ENCODE measurements around the gene AP3B2.
"Not testable (repeated sequence)": the region's sequence is repeated elsewhere in the genome, so short reads cannot be mapped to it uniquely, and the experiment has no call there.

Gene AP3B2

DNA sequence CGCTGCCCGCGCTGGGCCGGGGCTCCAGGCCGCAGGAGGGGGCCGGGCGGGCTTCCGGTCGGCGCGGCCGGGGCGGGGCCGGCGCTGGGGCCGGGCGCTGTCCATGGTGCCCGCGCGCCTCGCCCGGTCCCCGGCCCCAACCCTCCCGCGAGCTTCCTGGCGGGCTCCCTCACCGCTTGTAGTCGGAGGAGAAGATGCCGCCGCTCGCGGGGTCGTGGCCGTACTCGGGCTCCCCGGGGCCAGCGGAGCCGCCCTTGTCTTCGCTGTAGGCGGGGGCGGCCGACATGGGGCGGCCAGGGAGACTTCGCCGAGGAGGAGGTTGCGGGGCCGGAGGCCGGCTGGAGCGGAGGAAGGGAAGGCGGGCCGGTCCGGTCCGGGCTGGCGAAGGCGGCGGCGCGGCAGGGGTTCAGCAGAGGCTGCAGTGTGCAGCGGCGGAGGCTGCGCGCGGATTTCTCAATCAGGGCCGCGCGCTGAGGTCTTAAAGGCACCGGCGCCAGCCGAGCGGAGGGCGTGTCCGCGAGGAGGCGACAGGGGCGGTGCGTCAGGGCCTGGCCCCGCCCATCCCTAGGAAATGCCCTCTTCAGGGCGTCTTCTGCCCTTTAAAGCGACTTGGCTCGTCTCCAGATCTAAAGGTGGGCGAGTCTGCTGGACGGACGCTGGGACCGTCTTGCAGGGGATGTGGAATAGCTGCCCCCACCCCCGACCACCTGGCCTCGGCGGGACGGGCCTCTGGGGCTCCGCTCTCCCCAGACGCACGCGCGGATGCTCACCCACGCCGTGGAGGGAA is at the start of gene AP3B2:
AP3B2 (minus strand) TSS at position 455 of the 787 bp plus-strand sequence; CDS start at position 286, 169 bp downstream.
- DNase-seq: peak; percentile 71

GRCh38 chr15:82751308-82751707 is 41.6 kb upstream of the AP3B2 start:
- no peak for DNase-seq

DNA sequence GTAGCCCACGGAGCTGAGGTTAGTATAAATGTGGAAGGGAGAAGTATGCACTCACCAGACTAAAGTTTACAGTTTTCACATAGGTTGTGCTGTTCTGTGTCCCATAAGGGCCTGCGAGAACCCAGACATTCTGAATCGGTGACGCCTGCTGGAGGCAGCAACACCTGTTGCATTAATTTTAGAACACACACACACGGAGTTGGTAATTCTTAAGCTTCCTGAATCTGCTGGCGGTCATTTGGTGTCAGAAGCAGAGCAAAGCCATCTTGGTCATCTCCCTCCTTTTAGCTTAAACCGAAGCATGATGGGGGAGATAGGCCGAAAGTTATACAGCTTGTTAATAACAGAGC is 41.1 kb upstream of the AP3B2 start:
- DNase-seq: peak; percentile 4

- peak; percentile 90 for DNase-seq
These were observed 40.5 kb upstream of the AP3B2 start for GRCh38 chr15:82749951-82750830.

DNA sequence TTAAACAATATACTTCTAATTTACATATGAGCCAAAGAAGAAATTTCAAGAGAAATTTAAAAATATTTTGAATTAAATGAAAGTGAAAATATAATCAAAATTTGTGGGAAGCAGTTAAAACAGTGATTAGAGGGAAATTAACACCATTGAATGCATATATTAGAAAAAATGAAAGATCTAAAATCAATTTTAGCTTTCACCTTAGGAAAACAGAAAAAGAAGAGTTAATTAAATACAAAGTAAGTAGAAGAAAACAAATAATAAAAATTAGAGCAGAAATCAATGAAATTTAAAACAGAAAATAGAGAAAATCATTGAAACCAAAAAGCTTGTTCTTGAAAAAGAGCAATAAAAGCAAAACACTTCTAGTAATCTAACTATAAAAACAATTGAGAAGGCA is 38.6 kb upstream of the AP3B2 start:
- DNase-seq: no peak

DNA sequence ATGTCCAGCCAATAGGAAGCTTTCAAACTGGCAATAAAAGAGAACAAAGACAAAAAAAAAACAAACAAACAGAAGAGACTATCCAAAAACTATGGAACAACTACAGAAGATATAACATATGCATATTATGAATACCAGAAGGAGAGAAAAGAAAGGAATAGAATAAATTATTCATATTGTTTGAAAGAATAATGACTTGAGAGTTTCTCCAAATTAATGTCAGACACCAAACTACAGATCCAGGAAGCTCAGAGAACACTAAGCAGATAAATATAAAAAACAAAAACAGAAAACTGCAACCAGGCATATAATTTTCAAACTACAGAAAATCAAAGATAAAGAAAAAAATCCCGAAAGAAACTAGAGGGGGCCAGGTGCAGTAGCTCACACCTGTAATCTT is 34.1 kb upstream of the AP3B2 start:
- DNase-seq: no peak

- DNase-seq: no peak
These were observed 32.5 kb upstream of the AP3B2 start for GRCh38 chr15:82742134-82742533.

DNA sequence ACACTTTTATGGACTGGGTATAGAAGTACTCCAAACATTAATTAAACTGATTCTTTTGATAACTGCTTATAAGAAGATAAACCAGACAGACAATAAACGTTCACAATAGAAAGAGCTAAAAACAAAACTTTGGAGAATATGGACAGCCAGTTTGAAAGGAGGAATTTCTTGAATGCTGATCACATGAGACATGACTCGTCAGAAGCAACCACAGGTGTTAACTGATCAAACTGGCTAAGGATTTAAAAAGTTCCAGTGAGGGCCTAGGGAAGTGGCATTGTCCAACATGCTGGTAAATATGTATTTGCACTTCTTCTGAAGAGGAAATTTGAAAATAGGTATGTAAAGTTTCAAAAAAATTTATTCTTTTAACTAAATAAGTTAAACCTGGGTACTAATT is 29.4 kb upstream of the AP3B2 start:
- DNase-seq: no peak

DNA sequence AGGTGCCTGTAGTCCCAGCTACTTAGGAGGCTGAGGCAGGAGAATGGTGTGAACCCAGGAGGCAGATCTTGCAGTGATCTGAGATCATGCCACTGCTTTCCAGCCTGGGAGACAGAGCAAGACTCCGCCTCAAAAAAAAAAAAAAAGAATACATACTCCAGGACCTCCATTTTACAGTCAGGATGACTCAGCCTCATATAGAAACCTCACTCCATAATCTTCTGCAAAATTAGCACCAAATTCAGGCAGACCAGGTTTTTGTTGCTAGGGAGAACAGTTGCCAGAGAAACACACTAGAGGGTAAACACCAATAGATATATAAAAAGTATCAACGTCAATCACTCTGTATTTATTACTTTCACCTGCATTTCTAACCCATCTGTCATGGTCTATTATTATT is 28.3 kb upstream of the AP3B2 start:
- no peak for DNase-seq

DNA sequence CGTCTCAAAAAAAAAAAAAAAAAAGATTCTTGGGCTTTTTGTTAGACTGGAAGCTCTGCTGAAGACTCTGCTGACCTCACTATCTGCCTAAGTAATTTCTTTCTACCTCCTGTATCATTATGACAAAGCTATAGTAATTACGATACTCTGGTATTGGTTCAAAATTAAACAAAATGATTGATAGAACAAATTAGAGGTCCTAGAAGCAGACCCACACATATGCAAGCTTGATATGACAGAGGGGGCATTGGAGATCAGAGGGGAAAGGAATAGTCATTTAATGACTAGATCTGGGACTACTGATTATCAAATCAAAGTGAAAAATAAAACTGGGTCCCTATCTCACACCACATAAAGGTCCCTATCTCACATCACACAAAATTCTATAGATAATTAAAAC is 21.9 kb upstream of the AP3B2 start:
- DNase-seq: no peak

DNA sequence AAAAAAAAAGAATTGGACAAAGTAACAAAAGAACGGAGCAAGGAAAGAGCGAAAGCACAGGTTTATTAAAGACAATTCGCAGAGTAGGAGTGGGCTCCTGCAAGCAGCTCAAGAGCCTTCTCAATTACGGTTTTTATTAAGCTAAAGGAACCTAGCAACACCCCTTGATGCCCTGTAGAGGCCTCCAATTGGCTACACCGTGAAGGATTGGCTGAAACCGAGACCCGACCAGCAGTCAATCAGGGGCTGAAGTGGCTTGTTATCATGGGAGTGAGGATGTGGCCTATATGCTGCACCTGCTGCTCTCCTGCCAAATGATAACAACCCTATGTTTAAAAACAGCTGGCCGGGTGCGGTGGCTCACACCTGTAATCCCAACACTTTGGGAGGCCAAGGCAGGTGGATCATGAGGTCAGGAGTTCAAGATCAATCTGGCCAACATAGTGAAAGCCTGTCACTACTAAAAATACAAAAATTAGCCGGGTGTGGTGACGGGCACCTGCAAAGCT is 20.4 kb upstream of the AP3B2 start:
- DNase-seq: no peak

GRCh38 chr15:82726816-82727215 is 17.1 kb upstream of the AP3B2 start:
- no peak for DNase-seq

DNA sequence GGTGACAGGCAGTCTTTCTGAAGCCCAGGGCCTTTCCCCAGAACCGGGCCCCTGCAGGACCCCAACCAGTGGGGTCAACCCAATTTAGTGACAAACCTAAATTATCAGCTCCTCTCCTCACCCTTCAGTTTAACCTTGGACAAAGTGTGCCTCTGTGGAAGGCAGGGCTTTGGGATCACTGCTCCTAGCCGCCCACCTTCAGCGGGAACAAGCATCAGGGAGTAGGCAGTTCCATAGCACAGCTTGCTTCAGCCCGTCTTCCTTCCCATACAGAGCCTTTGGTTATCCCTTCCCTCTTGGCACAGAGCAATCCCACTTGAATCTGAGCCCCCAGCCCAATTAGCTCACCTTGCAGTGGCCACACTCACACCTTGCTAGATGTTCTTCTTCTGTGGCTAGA is 5.3 kb upstream of the AP3B2 start:
- no peak for DNase-seq

DNA sequence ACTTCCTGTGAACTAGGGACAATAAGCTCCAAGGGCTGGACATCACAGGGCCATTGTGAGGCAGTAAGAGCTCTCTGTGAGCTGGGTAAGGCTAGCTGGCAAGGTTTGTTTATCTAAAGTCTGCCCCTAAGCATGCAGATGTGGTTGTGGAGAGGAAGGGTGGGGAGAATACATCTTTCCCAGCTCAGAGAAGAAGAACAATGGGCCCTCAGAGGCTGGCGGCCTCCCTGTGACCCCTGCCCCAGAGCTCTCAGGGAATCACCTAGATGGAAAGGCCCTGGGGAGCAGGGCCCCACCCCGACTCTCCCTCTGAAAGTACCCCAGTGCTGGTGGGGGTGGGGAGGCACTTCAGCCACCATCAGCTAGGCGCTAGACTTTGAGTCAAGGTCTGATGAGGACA is 4.3 kb upstream of the AP3B2 start:
- no peak for DNase-seq

GRCh38 chr15:82712036-82712435 is 2.4 kb upstream of the AP3B2 start:
- no peak for DNase-seq

GRCh38 chr15:82710926-82711490 is 1.3 kb upstream of the AP3B2 start:
- DNase-seq: no peak

- no peak for DNase-seq
These were observed 507 bp upstream of the AP3B2 start for GRCh38 chr15:82710208-82710555.

DNA sequence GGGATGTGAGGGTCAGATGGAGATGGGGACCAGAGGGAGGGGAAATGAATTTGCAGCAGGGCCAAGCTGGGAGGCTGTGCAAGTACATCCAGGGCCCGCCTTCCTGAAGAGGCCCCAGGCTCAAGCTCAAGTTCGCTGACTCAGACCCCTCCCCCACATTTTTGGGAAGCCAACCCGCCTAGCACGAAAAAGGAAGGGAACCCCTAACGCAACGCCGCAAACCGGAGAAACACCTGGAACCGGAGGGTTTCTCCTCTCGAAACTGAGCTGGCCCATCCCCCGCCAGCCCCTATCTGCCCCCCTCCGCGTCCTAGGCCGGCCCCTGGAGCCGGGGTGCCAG is 624 bp downstream of the AP3B2 start:
- DNase-seq: no peak

GRCh38 chr15:82705856-82706255 is 3.8 kb downstream of the AP3B2 start:
- not testable (repeated sequence) for DNase-seq

- no peak for DNase-seq
These were observed 9.9 kb downstream of the AP3B2 start for GRCh38 chr15:82699726-82700125.

DNA sequence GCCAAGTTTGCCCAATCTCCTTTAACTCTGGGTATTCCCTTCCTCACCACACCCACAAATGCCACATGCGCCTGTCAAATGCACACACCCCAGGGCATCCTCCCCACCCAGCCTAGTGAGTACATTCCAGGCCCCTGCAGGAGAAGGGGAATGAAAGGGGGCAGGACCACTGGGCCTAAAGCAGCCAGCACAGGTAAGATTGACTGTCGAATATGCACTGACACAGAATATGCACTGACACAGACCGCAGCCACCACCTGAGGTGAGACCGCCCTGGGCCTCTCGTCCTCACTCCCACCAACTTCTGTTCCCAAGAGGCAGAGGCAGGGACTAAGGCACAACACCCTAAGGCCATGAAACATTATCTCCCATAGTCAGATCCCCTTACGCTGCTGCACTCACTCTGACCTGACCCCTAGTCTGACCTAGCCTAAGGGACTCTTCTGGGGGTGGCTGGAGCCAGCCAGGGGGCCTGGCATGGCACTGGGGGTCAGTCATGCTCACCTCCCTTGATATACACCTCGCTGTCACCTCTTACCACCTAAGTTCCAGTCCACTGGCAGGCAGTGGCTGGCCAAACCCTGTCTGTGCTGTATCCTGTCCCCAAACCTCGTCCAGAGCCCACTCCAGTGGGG is 10.8 kb downstream of the AP3B2 start:
- no peak for DNase-seq

DNA sequence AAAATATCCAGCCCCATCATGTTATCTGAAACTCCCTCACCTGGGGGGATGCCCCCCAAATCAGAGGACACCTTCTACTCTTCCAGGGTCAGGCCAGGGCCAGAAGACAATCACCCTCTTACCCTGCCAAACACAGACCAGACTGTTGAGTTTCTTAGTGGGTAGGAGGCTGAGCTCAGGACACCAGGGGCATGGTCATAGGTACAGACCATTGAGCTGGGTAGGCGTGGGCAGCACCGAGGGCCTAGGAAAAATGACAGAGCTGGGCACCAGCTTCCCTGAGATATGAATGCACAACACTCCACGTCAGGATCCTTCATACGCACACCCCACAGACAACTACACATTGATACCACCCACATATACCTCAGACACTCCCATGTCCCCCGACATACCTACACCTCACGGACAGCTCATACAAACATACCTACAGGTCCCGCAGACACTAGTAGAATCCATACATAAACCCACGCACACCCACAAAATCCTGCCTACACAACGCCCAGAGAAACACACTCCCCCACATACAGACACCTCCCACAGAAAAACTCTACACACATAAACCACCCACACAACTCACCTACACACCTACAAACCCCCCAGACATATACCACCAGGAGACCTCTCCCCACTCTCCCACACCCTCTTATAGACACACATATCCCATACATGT is 11.8 kb downstream of the AP3B2 start:
- DNase-seq: no peak

DNA sequence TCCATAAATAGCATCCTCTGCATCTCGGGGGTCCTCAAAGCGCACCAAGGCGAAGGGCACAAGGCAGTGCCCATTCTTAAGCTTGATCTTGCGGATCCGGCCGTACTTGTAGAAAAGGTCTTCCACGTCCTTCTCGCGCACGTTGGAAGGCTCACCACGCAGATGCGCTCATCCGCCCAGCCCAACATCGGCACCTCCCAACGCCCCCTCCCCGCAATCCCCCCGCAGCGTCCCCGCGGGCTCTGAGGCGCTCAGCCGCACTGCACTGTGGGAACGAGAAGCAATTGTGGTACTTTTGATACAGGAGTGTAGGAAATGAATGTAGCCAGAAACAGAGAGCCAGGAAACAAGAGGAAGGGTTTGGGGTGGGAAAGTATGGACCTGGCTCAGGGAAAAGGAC is 17.5 kb downstream of the AP3B2 start:
- DNase-seq: no peak

All from stimulated activated CD4-positive, alpha-beta T cell treated with anti-CD3 and anti-CD28 coated beads, Interleukin-4, amount 100 ng/mL, for 24 hours (primary cell).